Panc1 (cell line): ENCODE measurements around the gene CTXND1. TPM values are rescaled to one million over a fixed set of nuclear protein-coding genes. Genes with fewer than 3 reads are reported as not detected.

Experiments
- ATAC-seq: fragments of 200-7000 bp; cut with Tn5 transposase; 2 replicates; pipeline ENCODE4 v1.9.1; 2020; ENCODE audit warnings: mild to moderate bottlenecking, moderate library complexity
- BruUV-seq: library from RNA; stranded (reverse); fragments of 400-500 nt; replicated peaks from 2 replicates; lab custom pipeline; 2021; lab: Mats Ljungman, UMichigan
- CTCF ChIA-PET: fragments of 300-600 bp; sonication (Branson Sonifier 250); formaldehyde crosslinking; loops from one replicate; lab custom pipeline; 2022; ENCODE audit warnings: antibody characterized with exemption; lab: Charles Lee
- POLR2A ChIA-PET: fragments of 300-600 bp; sonication (Branson Sonifier 250); formaldehyde crosslinking; loops from one replicate; lab custom pipeline; 2022; ENCODE audit warnings: antibody characterized with exemption; lab: Charles Lee
- DNase-seq: peaks from one replicate; pipeline ENCODE4 v3.0.0-alpha.2; 2010; ENCODE audit warnings: low read depth, low spot score
- H3K27ac ChIP-seq: 2 replicates; pipeline ENCODE4 v1.5.1; 2011; ENCODE audit warnings: mild to moderate bottlenecking, low read length, inconsistent platforms
- H3K27me3 ChIP-seq: fragments of 200-500 bp; sonication (Bioruptor generic); 2 replicates; pipeline ENCODE4 v1.6.0; 2014; ENCODE audit warnings: low read length, inconsistent platforms; ENCODE audit not compliant: control insufficient read depth, insufficient read depth
- H3K36me3 ChIP-seq: fragments of 200-500 bp; sonication (Bioruptor generic); 2 replicates; pipeline ENCODE4 v1.5.1; 2014; ENCODE audit warnings: inconsistent platforms, mild to moderate bottlenecking, low read length, moderate library complexity; ENCODE audit not compliant: control insufficient read depth, insufficient read depth
- H3K4me1 ChIP-seq: 2 replicates; pipeline ENCODE4 v1.5.1; 2011; ENCODE audit warnings: inconsistent platforms, mild to moderate bottlenecking, low read length, moderate library complexity; ENCODE audit not compliant: control insufficient read depth, insufficient read depth
- H3K4me3 ChIP-seq, 2 experiments: 2 replicates each; pipeline ENCODE4 v1.5.1; 2011 to 2012; ENCODE audit warnings: low read depth in 2 of 2, low read length in 2 of 2, mild to moderate bottlenecking in 2 of 2, inconsistent platforms in 1 of 2, moderate library complexity in 1 of 2
- H3K9me3 ChIP-seq: fragments of 200-500 bp; sonication (Bioruptor generic); 2 replicates; pipeline ENCODE4 v1.5.1; 2014; ENCODE audit warnings: low read depth, mild to moderate bottlenecking, inconsistent platforms, low read length, moderate library complexity; ENCODE audit not compliant: control insufficient read depth, insufficient read depth
- CTCF ChIP-seq: fragments of 450-650 bp; IDR thresholded peaks from 2 replicates; pipeline ENCODE4 v1.5.1; 2017; ENCODE audit warnings: mild to moderate bottlenecking
- POLR2AphosphoS5 ChIP-seq: IDR thresholded peaks from 2 replicates; pipeline ENCODE4 v1.6.1; 2012; ENCODE audit warnings: mild to moderate bottlenecking, low read depth, low read length, moderate library complexity
- REST ChIP-seq, 2 experiments: IDR thresholded peaks; 2 replicates each; pipeline ENCODE4 v1.6.1; 2011 to 2012; ENCODE audit warnings: low read depth in 2 of 2, control low read depth in 1 of 2, low read length in 1 of 2, mild to moderate bottlenecking in 1 of 2, moderate library complexity in 1 of 2; ENCODE audit not compliant: insufficient read depth in 1 of 2
- SIN3A ChIP-seq: IDR thresholded peaks from 2 replicates; pipeline ENCODE4 v1.6.1; 2012; ENCODE audit warnings: low read depth, mild to moderate bottlenecking, low read length, moderate library complexity, borderline replicate concordance; ENCODE audit not compliant: insufficient read depth
- TCF7L2 ChIP-seq: IDR thresholded peaks from 2 replicates; pipeline ENCODE4 v1.6.1; 2011; ENCODE audit warnings: mild to moderate bottlenecking, low read depth, low read length, inconsistent platforms
- in situ Hi-C: cut with HindIII; loops from 2 replicates; pipeline ENCODE4 v1.10.0; 2016; ENCODE audit warnings: low sequenced_read_pairs, low pct_unique_long_range_greater_than_20kb
- intact Hi-C: fragments of 100-400 bp; cut with micrococcal nuclease; formaldehyde crosslinking; loops from one replicate; pipeline ENCODE4 v1.10.0; 2022; ENCODE audit not compliant: unreplicated experiment
- total RNA-seq: library from RNA; stranded (reverse); gene quantifications from one replicate; pipeline ENCODE4 v1.2.1, GENCODE V29; 2021; ENCODE audit not compliant: unreplicated experiment

The CTXND1 gene
- total RNA-seq, 1 experiment from 2014 or later = not detected

GRCh38 chr15:80275961-80276360 is 23.9 kb upstream of the CTXND1 start:
- no peak for TF ChIP-seq SIN3A
- TF ChIP-seq POLR2AphosphoS5 = no peak
- TF ChIP-seq CTCF = no peak
- no peak for TF ChIP-seq TCF7L2
- TF ChIP-seq REST (IDR thresholded peaks at IDR 0.05; ENCODE audit: insufficient read depth in 1 of 2, low read depth in 2 of 2, low read length in 1 of 2) = no peak
- BruUV-seq = no TSS peak
- H3K4me1 ChIP-seq = no peaks in the 10 kb centered on the region
- no peak overlapping the region for H3K27ac ChIP-seq
- ChIA-PET POLR2A (no interaction called here), CTCF (no interaction called here)
- ATAC-seq (no peak), DNase-seq (no peak)
- no peak overlapping the region for H3K4me3 ChIP-seq
- no peaks in the 10 kb centered on the region for H3K36me3 ChIP-seq
- no peaks in the 10 kb centered on the region for H3K9me3 ChIP-seq
- H3K27me3 ChIP-seq = peaks cover 4% of the 10 kb centered on the region; the same call in 1 of the 2 replicates
- in situ Hi-C loops (no loop called here), intact Hi-C loops (no loop called here)

GRCh38 chr15:80274996-80275395 is 23.0 kb upstream of the CTXND1 start:
- in situ Hi-C loops = no loop called here
- Histone ChIP-seq H3K27ac (no peak overlapping the region), H3K27me3 (peaks cover 4% of the 10 kb centered on the region; the same call in 1 of the 2 replicates), H3K9me3 (no peaks in the 10 kb centered on the region), H3K4me3 (no peak overlapping the region), H3K36me3 (no peaks in the 10 kb centered on the region), H3K4me1 (no peaks in the 10 kb centered on the region)
- no TSS peak for BruUV-seq
- CTCF ChIA-PET = no interaction called here
- intact Hi-C loops = no loop called here
- TF ChIP-seq REST (IDR thresholded peaks at IDR 0.05; ENCODE audit: insufficient read depth in 1 of 2, low read depth in 2 of 2, low read length in 1 of 2) (no peak), POLR2AphosphoS5 (no peak), SIN3A (no peak), TCF7L2 (no peak), CTCF (no peak)
- no peak for DNase-seq
- no peak for ATAC-seq
- POLR2A ChIA-PET = no interaction called here
